OCI-LY3 (cell line): ENCODE measurements around the gene DOCK1.

Source experiments
- EZH2phosphoT487 ChIP-seq: fragments of 200-600 bp; shearing (Covaris generic); IDR thresholded peaks from 2 replicates; pipeline ENCODE4 v1.6.1; 2018; ENCODE audit warnings: antibody characterized with exemption, mixed run types, low read depth
- TF ChIP-seq, protein P1 (sequence below): fragments of 200-600, 300-600 bp; sonication (generic); IDR thresholded peaks from 2 replicates; pipeline ENCODE4 v1.5.1; 2014; ENCODE audit warnings: antibody characterized with exemption, low read length, low read depth

DNA sequence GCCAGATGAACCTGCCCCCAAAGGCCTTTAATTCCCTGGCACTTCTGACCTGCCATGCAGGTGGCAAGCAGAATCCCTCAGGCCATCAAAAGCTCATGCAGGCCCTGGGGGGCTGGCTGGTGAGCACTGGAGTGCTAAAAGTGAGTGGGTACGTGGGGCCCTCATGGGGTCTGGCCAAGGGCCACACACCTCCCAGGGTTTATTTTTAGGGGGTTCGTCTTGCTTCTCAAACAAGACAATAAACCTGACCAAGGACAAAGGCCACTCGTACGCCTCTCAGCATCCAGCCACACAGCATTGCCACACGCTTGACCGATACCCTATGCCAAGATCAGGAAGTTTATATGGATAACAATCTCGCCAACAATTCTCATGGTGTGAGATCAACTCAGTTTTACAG is 33.1 kb upstream of the DOCK1 start:
- TF ChIP-seq, protein P1, sequence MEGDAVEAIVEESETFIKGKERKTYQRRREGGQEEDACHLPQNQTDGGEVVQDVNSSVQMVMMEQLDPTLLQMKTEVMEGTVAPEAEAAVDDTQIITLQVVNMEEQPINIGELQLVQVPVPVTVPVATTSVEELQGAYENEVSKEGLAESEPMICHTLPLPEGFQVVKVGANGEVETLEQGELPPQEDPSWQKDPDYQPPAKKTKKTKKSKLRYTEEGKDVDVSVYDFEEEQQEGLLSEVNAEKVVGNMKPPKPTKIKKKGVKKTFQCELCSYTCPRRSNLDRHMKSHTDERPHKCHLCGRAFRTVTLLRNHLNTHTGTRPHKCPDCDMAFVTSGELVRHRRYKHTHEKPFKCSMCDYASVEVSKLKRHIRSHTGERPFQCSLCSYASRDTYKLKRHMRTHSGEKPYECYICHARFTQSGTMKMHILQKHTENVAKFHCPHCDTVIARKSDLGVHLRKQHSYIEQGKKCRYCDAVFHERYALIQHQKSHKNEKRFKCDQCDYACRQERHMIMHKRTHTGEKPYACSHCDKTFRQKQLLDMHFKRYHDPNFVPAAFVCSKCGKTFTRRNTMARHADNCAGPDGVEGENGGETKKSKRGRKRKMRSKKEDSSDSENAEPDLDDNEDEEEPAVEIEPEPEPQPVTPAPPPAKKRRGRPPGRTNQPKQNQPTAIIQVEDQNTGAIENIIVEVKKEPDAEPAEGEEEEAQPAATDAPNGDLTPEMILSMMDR = no peak
- no peak for TF ChIP-seq EZH2phosphoT487
